C1 segment of cervical spinal cord (tissue), 14 donors: ENCODE data around the gene SLC49A4.

Experiments
- DNase-seq, 14 donors: peaks; one replicate each; lab custom pipeline; 2025; lab: John Stamatoyannopoulos, UW

Gene SLC49A4

DNA sequence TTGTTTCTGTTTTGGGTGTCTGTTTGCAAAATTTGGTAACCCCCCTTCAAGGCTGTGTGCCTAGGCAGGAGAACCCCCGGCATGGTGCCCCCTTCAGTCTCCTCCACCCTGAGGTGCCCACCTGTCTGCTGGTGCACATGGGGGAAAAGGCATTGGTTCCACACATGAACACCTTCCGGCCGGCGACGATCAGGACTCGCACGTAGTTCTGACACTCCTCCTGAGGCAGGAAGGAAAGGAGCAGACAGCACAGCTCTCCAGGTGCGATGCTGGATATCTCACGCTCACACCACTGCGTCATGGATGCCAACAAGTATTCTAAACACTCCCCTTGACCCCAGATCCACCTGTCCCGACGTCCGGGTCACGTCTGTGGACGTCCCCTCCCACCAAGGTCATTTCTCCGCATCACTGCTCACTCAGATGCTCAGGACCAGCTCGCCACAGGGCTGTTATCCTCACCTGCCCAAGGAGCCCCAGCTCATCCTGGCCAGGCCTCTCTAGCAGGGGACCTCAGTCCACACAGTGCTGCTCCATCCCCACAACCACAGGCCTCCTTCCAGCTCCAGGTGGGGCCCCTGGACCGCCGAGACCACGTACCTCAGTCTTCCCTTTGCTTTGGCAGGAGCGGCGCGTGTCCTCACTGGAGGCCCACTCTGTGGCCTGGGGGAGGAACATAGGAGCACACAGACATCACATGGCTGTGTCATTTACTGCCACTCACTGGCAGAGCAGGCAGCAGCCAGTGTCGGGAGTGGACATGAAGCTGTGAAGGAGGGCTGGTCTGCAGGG, 133.7 kb downstream of the SLC49A4 start:
- no peak for DNase-seq

DNA sequence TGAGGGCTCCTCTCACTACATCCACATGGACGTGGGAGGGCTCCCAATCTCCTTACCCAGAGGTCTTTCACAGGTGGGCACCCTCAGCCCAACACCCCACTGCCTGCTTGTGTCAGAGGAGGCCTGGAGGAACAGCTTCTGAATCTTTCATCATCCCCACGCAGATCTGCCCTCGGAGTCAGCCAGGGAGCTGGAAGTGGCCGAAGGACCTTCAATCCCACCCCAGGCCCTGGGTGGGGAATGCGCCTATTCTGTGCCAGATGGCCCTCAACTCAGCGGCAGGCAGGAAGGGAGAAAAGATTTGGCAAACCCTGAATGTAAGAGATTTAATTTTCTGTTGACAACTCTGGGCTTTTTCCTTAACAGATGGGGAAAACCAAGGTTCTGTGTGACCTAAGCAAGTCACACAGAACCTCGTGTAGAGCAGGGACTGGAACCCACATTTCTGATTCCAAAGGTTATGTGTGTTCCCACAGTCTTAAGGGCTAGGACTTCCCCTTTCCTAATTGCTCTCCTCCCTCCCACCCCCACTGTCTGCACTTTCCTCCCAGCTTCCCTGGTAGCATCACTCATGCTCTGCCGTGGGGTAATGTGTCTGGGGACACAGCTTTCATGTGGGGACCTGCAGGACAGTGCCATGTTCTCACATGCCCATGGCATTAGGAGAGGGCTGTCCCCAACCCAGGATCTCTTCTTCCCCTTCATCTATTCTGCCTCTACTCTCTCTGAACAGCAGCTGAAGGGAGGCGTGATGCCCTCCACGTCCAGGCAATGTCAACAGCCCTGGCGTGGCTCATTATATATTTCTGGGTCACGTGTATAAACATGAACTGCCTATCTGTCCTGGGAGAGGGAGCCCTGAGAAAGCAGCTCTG, 134.6 kb downstream of the SLC49A4 start:
- DNase-seq = no peak

DNA sequence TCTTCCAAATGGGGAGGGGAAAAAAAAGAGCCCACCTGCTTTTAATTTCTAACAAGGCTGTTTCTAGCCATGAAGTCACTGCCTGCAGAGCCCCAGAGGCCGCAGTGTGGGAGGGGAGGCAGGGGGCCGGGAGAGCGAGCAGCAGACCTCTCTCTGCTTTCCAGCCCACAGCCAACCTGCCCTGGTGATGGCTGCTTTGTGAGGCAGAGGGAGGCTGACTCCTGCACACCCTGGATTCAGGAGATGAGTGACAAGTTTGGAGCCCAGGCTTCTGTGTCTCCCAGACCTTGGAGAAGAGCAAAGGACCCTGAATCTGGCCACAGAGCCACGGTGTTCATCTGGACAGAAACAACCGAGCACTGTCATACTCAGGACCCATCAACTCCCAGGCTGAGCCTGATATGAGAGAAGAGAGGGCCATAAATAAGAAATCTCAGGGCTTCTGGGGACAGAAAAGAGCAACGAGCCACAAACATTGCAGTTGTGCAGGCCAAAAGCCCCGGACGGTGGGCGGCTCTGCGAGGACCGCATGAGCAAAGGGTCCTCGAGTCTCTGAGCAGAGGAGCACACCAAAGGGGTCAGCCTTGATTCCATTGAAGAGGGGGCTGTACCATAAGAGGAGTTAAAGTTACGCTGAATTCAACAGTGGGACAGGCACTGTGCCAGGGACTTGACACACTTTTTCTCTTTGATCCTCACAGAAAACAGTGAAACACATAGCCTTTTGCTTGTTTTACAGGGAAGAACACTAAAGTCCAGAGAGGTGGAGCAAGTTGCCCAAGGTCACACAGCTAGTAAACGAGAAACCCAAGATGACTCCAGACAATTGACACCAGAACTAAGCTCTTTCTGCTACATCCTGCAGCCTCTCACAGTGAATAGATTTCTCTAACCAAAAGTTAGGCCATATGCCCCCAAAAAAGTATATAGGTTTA, 135.5 kb downstream of the SLC49A4 start:
- DNase-seq = no peak
